ENCODE results near the gene PTPRD.

Gene PTPRD

DNA sequence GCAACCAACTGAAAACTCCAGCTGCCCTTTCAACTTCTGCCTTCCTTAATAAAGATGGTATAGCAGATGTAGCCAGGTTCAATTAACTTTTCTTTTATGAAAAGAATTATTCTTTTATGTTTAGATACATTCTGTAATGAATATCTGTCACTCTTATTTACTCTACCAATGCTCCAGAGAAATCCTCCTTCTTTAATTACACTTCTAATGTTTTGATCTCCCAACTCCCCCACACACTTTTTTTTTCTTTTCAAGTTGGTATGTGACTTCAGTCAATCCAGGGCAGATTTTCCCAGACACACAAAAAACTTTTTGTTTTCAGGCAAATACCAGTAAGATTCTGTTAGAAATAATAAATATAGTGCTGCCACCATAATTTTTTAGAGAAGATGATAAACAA is 1813.2 kb downstream of the PTPRD start:
- DNase-seq = no peak

DNA sequence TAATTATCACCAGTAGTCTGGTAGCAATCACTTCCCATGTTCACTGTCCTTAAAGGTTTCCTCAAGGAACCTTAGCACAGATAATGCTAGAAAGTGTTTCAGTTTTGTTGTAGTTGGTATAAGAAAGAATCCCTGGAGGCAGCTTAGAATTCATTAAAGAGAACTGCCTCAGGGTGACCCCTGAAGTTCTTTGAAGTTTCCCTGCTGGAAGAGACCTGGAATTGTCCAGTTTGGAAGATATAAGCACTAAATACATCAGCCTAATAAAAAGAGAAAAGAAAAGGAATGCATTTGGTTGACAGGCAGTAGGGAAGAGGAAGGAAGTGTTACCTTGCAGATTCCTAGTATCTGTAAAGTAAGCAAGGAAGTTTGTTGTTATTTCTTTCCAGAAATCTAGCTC is 1813.6 kb downstream of the PTPRD start:
- DNase-seq = no peak

DNA sequence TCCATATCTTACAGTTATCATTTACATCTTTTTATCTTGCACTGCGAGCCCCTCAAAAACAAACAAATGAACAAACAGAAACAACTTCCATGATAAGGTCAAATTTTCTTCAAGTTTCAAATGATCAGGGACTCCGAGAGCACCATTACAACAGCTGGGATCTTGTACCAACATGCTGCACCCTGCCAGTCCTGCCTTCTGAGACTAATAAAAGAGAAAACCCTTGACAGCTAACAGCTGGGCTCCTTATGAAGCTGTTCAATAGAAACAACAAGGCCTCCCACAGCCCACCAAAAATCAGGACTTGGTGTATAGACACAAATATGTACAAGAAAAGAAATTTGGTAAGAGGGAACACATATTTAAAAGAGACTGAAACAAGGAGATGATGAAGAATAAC is 1828.0 kb downstream of the PTPRD start:
- DNase-seq = no peak

DNA sequence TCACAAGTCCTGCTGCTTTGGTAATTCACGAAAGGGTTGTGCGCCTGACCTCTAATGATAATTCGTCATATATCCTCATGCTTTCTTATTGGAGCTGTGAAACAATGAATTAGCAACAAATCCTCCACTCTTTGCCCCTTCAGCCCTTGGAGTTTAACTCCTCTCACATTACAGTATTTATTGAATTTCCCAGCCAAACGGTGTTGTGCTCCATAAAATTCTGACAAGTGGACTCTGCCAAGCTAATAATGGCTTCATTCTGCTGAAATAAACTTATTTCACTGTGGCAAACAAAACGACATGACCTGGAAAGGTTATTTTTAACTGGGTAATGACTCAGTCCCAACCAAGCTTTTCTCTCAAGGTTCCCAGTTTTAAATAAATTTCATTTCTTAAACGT is 1828.9 kb downstream of the PTPRD start:
- no peak for DNase-seq

DNA sequence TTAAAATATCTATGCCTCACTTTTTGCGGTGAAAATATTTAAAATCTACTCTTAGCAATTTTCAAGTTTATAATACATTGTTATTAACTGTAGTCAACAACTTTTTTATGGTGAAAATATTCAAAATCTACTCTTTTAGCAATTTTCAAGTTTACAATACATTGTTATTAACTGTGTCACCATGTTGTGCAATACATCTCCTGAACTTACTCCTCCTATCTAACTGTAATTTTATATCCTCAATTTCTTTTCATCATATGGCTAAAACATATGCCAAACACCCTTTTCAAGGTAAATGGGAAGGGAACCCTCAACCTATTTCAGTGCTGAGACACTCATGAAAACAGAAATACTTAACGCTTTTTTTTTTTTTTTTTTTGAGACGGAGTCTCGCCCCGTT is 1830.6 kb downstream of the PTPRD start:
- no peak for DNase-seq

DNA sequence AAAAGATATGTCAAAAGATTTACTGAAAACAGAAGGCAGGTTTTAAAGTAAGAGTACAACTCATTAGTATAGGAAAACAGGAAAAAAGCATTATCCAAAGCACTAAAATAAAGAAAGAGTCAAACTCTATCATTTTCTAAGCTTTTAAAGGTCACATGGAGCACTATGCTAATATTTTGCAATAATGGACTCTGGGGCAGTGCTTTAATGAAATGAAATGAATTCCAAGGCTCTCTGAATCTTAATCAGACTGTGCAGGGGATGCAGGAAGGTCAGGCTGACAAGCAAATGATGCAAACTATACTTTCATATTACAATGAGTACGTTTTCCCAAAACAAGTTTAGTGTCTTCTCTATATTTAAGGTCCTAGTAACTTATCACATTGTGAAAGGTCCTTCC is 1831.3 kb downstream of the PTPRD start:
- DNase-seq = no peak

DNA sequence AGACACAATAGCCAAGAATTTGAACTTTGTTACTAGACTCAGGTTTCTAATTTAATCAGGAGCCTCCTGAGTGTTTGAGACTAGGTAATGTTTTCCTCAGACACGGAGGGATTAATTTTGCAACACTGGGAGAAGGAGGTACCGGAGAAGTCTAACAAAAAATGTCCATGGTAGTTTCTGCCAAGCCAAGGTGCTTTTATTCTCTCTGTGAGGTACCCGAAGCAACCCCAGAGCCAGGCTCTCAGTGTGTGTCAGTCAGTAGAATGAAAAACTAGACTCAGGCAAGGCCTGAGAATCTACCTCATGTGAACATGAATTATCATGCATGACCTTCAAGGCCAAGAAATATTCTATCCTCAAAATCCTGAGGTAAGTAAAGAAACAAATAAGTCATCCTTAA is 1832.4 kb downstream of the PTPRD start:
- DNase-seq = no peak

DNA sequence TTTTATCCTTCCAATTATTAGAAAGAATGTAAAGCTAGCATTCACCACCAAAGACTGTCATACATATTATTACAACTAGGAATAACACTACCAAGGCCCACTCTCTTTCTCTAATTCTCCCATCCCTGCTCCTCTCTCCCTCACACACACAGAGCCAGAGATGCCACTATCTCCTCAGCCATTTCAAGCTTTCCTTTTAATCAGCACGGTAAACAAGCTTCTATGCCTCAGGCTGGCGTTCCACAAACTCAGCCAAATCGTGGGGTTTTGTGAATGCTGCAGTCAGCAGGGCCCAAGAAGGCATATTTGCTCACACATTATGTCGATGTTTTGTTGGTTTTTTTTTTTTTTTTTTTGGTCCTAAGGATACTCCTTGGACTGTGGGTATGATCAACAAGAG is 1833.3 kb downstream of the PTPRD start:
- DNase-seq = peak in 1 of 56 donors; percentile 11

DNA sequence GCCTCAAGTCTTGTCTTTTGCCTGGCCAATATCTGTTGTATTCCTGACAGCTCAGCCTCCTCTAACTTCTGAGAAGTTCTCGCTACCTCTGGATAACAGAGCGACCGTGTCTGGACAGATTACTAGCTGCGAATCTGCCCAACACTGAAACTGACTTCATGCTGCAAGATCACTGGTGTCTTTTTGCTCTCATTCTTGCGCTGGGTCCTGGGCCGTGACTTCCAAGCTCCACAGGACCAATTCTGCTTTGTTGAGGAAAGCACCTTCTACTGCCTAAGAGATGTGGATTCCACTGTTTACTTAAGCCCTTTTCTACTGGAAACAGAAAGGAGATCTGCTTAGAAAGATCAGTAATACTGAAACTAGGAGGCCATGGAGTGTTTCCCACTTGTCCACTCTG is 1834.4 kb downstream of the PTPRD start:
- DNase-seq = peak in 1 of 56 donors; percentile 4

DNA sequence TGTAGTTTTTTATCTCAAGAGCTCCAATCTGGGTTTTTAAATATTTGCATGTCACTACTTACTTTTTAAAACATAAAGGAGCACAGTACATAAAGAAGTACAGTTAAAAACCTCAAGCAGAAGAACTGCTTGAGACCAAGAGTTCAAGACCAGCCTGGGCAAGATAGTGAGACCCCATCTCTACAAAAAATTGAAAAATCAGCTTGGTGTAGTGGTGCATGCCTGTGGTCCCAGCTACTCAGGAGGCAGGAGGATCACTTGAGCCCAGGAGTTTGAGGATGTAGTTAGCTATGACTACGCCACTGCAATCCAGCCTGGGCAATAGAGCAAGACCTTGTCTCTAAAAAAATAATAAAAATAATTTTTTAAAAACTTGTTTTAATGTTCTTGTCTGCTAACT is 1840.5 kb downstream of the PTPRD start:
- DNase-seq = no peak

DNA sequence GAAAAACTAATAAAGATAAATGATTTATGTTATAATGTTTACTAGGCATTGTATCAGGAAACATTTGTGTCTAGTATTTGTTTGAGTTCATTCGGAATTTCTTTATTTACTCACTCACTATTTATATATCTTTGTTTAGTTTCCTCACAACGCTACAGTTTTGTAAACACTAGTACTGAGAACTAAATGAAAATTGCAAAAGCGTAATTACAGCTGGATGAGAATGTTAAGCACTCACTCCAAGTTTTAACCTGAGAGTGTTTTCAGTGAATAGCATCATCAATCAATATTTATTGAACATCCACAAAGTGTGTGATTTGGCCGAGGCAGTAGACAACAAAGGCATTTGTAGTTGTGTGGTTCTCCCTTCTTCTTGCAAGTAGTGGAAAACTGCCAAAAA is 1843.6 kb downstream of the PTPRD start:
- DNase-seq = no peak

DNA sequence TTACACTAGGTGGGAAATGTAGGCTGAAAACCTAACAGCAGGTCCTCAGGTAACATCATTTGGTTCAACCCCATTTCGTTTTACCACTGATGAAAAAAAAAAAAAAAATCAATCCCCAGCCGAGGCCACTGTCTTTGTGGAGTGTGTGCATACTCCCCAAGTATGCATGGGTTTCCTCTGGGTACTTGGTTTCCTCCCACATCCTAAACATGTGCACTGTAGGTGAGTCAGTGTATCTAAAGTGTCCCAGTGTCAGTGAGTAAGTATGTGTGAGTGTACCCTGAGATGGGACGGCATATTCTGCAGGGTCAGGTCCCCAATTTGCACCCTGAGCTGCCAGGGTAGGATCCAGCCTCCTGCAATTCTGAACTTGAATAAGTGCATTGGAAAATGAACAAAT is 1846.7 kb downstream of the PTPRD start:
- DNase-seq = no peak

DNA sequence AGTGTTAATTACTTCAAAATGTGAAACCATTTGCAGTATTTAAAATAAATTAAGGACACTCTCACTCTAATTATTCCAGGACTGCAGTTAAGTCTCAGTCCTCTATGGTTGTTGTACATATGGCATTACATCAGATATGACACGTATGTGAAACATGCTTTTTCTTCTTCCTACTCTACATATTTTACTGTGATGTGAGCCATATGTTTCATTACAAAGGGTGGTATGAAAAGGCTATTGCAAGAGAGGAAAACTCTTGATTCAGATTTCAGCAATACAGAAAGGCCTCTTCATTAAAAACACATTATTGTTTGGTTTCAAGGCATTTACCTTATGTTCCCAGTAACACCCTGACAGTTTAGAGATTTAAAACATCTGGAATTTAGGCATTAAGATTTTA is 1848.8 kb downstream of the PTPRD start:
- DNase-seq = no peak

DNA sequence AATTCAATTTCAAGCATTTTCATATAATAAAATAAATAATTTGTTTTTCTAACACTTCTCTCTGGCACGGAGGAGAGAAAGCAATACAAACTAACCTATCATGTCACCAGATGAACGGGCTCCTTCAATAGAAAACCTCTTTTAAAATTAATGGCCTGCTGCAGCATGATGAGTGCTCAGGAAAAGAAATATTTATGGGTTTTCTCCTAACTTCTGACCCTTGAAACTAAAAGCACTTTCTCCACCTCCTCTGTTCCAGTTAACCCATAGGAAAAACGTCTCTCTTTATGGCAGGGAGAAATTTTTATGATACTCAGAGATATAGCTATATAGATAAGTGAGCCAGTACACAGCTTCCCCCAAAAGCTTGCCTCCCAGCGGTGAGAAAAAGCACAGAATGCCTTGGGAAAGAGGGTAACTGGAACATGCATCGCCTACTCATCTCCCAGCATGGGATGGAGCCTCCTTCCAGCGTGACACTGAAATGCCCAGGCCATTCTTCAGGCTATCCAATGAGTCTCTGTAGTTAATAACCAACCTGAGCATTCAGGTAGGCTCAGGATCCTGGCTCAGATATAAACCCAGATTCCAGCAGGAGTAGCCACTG is 1850.2 kb downstream of the PTPRD start:
- DNase-seq = no peak

DNA sequence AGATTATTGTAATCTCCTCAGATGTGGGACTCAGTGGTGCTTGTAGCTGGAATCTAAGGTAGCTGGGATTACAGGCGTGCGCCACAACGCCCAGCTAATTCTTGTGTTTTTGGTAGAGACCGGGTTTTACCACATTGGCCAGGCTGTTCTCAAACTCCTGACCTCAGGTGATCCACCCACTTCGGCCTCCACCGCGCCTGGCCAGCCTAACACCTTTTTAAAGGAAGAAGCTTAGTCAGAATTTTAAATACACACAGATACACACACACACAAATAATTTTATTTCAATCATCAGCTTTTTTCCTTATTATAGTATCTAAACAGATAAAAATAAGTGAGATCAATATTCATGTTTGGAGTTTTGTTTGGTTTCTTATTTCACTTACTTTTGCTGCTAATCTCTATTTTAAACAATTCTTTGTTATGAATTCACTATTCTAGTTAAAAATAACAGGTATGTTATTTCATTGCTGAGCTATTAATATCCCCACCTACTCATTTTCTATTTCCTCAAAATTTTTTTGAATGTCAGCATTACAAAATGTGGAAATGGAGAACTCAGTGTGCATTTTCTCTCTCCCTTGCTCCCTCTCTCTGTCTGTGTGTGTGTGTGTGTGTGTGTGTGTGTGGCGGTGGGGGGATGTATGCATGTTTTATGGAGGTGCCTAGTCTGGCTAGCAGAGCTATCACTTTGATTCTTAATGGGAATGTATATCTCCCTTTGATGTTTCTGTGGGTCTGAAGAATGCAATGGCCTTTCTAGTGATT is 1852.6 kb downstream of the PTPRD start:
- no peak for DNase-seq

DNA sequence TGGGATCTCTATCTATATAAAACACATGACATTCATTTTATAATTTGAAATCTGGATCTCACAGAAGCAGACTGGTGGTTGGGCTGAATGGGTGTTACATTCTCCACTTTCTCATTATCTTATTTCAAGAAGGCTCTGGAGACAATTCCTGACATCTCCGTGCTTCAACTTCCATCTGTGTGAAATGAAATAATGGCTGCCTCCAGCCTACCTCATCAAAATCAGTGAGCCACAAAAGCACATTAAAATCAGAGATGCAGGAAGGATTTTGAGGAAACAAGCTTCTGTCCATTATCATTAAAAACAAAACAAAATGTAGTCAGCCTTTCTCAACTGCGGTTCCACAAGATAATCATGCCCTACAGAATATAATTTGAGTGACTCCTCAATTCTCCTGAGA is 1854.9 kb downstream of the PTPRD start:
- no peak for DNase-seq

DNA sequence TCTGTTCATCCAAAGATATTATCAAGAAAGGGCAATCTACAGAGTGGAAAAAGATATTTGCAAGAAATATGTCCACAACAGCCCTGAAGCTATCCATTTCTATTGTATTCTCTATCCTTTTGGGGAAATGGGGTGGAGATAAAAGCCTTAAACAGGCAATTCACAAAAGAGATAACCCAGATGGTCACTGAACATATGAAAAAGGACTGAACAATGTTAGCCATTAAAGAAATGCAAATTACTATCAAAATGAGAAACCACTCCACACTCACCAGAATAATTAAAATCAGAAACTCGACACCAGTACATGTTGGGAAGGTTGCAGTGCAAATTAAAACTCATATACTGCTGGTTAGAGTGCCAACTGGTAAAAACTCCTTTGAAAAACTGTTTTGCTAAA is 1858.1 kb downstream of the PTPRD start:
- DNase-seq = no peak

DNA sequence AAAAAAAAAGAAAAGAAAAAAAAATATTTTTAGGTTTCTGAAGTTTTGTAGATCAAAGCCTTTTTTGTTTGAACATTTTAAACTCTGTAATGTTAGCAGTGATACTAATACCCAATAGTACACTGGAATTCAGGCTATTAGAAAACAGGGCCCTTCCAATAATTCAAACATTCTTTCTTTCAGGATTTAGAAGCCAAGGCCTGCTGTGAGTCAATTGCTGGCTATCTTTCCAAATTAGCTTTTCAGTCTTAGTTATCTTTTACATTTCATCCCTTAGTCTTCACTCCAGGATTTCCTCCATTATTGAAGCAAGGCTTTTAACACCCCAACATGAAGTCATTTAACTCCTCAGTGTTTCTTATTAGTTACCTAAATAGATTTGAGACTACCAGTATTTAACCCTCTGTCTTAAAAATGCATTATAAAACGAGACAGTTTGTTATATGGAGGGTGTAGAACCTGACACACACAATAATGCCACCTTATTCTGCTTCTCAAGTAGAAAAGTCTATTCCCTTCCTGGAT is 1861.3 kb downstream of the PTPRD start:
- no peak for DNase-seq

DNA sequence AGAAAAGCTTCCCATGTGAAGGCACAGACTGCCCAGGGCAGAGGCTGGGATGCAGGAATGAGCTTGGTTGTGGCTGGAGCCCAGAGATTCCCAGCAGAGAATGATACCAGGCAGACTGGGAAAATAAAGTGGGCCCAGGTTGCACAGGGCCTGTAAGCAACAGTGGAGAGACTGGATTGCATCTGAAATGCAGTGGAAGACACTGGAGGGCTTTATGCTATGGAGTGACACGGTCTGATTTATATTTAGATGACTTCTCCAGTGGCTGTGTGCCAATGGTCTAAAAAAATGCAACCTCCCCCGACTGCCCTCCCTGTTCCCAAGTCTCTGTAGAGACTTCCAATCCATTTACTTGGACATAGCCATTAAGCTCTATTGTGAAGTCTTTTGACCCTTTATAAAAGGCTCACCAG is 1862.2 kb downstream of the PTPRD start:
- peak in 3 of 56 donors; percentile 15 to 17 (median 16) for DNase-seq

DNA sequence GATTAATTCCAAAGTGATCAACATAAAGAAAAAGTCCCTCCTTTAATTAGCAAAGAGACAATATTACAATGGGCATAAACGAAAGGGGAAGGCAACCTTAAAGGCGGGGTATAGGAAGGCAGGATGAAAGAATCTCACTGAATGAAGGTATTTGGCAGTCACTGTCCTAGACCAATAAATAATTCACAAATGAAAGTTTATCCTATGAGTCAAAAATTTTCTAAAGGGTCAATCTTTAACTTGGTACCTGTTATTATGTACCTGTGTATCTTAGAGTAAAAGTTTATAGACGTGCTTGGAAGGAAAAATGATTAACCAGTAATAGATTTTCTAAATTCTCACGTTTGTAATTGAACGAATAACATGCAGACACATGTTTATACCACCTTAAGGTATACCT is 1867.5 kb downstream of the PTPRD start:
- DNase-seq = no peak

DNA sequence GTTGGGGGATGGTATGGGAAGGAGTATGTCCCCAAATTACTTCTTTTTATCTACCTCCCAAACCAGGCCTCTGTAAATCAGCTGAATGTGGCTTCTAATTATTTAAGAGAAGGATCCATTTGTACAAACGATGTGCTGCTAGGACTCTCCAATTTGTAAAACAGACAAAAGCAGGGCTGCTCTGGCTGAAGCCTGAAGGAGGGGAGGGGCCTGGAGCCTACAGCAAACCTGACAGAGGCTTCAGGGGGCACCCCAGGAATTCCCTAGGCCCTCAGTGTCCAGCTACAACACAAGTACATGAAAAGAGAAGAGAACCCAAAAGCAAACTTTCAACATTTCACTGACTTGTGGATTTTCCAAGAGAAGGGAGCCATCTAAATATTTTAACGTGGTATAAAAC is 1873.9 kb downstream of the PTPRD start:
- no peak for DNase-seq

DNA sequence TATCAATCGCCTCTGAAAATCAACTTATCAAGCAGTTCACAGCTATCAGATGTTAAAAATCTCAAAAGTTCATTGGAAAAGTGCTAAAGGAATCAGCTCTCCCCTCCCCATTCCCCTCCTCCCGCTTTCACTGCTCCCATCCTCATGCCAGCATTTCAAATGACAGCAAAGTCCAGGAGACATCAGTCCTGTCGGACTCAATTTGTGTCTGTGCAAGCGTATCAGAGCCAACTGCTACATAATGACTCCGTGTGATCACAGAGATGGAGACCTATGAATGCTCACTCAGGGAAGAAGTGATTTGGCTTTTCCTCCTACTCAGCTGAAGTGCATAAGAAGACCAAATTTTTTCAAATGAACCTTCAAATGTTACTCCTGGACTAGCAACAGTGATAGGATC is 1876.0 kb downstream of the PTPRD start:
- DNase-seq = no peak

DNA sequence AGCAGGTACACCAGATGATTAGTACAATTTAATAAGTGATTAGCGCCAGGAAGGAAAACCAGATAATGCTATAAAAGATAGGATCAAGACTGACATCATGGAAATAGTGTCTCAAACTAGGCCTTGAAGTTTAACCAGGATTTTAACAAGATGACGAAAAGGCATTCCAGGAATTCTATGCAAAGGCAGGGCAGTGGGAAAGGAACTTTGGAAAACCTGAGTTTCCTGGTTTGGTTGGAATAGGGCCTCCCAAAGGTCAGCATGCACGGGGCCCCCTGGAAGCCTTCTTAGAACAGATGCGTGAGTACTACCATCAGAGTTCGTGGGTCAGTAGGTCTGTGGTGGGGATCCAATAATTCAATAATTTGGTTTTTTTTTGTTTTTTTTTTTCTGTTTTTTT is 1878.0 kb downstream of the PTPRD start:
- DNase-seq = no peak

Data from nucleus accumbens (tissue), 56 donors.